MCF 10A (cell line): ENCODE results near the gene ABHD18. TPM values are rescaled to one million over a fixed set of nuclear protein-coding genes. Genes with fewer than 3 reads are reported as not detected.
"Not testable (repeated sequence)": the region's sequence is repeated elsewhere in the genome, so short reads cannot be mapped to it uniquely, and the experiment has no call there.

ENCODE experiments used
- BruUV-seq: library from RNA; stranded (reverse); fragments of 400-500 nt; replicated peaks from 2 replicates; lab custom pipeline; 2021; lab: Mats Ljungman, UMichigan
- CTCF ChIA-PET: fragments of 300-600 bp; sonication (Branson Sonifier 250); formaldehyde crosslinking; extraction: SDS; loops from one replicate; lab custom pipeline; 2021; ENCODE audit warnings: antibody characterized with exemption, inconsistent platforms; lab: Yijun Ruan, JAX
- POLR2A ChIA-PET: fragments of 300-600, 350-650 bp; sonication (Branson Sonifier 250); formaldehyde crosslinking; extraction: SDS; loops from one replicate; lab custom pipeline; 2020; ENCODE audit warnings: antibody characterized with exemption, inconsistent platforms; lab: Yijun Ruan, JAX
- DNase-seq: peaks from one replicate; pipeline ENCODE4 v3.0.0-alpha.2; 2018; ENCODE audit not compliant: unreplicated experiment
- H3K27ac Mint-ChIP-seq: one replicate; pipeline ENCODE4 v1.8.0; 2022; ENCODE audit warnings: mild to moderate bottlenecking, low read depth, mixed read lengths; ENCODE audit not compliant: unreplicated experiment
- H3K27me3 Mint-ChIP-seq: one replicate; pipeline ENCODE4 v1.8.0; 2022; ENCODE audit warnings: mixed read lengths; ENCODE audit not compliant: insufficient read depth, unreplicated experiment
- H3K36me3 Mint-ChIP-seq: one replicate; pipeline ENCODE4 v1.8.0; 2022; ENCODE audit warnings: mild to moderate bottlenecking, moderate library complexity, mixed read lengths; ENCODE audit not compliant: insufficient read depth, unreplicated experiment
- H3K4me1 Mint-ChIP-seq: one replicate; pipeline ENCODE4 v1.8.0; 2022; ENCODE audit warnings: mixed read lengths; ENCODE audit not compliant: insufficient read depth, unreplicated experiment
- H3K4me3 Mint-ChIP-seq: one replicate; pipeline ENCODE4 v1.8.0; 2022; ENCODE audit warnings: mild to moderate bottlenecking, moderate library complexity, mixed read lengths; ENCODE audit not compliant: unreplicated experiment
- H3K9me3 Mint-ChIP-seq: one replicate; pipeline ENCODE4 v1.8.0; 2022; ENCODE audit warnings: mixed read lengths; ENCODE audit not compliant: unreplicated experiment
- CTCF ChIP-seq: fragments of 200-600 bp; IDR thresholded peaks from one replicate; pipeline ENCODE4 v1.8.0; 2022; ENCODE audit warnings: antibody characterized with exemption, mild to moderate bottlenecking; ENCODE audit not compliant: unreplicated experiment
- intact Hi-C: fragments of 100-400 bp; cut with micrococcal nuclease; formaldehyde crosslinking; loops from 2 replicates; pipeline ENCODE4 v1.14.1; 2022
- total RNA-seq: library from RNA; stranded (reverse); gene quantifications from 2 replicates; pipeline ENCODE4 v1.2.3, GENCODE V29; 2022

The ABHD18 gene
- total RNA-seq, 1 experiment from 2014 or later: 10.7 TPM

DNA sequence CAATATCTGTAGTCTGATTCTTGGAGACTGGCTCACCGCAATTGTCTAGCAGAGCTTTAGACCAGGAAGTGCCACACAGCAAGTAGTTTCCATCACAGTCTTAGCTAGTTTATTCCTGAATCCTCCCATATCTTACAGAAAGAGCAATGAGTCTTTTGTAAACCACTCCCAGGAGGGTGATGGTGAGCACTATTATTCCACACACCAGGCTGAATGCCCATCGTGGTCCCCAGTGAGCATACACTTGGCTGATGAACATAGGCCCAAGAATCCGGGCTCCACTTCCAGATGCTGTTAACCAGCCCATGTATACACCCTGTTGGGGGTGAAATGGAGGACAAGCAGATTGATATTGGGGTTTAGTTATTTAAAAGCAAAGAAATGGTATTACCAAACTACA lies 44.7 kb upstream of the ABHD18 start:
- Mint-ChIP-seq H3K27me3 (no peaks in the 10 kb centered on the region), H3K36me3 (peaks cover 23% of the 10 kb centered on the region), H3K4me1 (no peaks in the 10 kb centered on the region), H3K9me3 (no peaks in the 10 kb centered on the region), H3K27ac (no peak overlapping the region), H3K4me3 (no peak overlapping the region)
- BruUV-seq: no TSS peak
- TF ChIP-seq CTCF: no peak
- DNase-seq: no peak
- CTCF ChIA-PET: no interaction called here
- intact Hi-C loops: no loop called here
- POLR2A ChIA-PET: no interaction called here

- no peak for DNase-seq
- Mint-ChIP-seq H3K9me3 (no peaks in the 10 kb centered on the region), H3K4me3 (no peak overlapping the region), H3K27ac (no peak overlapping the region), H3K27me3 (no peaks in the 10 kb centered on the region), H3K36me3 (peaks cover 27% of the 10 kb centered on the region), H3K4me1 (no peaks in the 10 kb centered on the region)
- intact Hi-C loops: no loop called here
- POLR2A ChIA-PET: interaction anchor here (0.7 kb wide), 2 partner anchors 43 to 705 kb away, joined by 3 to 4 read pairs; partner anchors contain the start of genes ABHD18 and MFSD8
- CTCF ChIA-PET: no interaction called here
- no peak for TF ChIP-seq CTCF
- no TSS peak for BruUV-seq
Measured at GRCh38 chr4:127922226-127922625, 43.0 kb upstream of the ABHD18 start.

- DNase-seq, H3K4me1 Mint-ChIP-seq, H3K27ac Mint-ChIP-seq, BruUV-seq, H3K27me3 Mint-ChIP-seq, CTCF ChIA-PET, intact Hi-C loops, H3K4me3 Mint-ChIP-seq, H3K9me3 Mint-ChIP-seq, POLR2A ChIA-PET: not testable (repeated sequence)
- H3K36me3 Mint-ChIP-seq: peaks cover 32% of the 10 kb centered on the region
Measured at GRCh38 chr4:127925720-127926119, 39.5 kb upstream of the ABHD18 start.

DNA sequence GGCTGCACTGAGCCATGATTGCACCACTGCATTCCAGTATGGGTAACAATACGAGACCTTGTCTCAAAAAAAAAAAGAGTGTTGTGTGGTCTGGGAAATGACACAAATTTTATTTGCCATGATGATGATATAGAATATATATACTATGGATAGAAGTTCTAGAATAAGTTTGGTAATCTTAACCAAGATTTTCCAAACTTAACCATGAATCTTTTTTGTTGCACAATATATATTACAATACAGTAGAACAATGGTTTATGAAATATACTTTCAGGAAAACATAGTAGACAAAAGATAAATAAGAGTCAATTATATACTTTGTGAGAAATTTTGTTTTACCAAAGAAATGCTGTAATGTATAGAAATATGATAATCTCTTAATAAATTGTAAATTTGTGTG lies 35.0 kb upstream of the ABHD18 start:
- ChIA-PET POLR2A (interaction anchor here (0.6 to 0.7 kb wide), 3 partner anchors 8 to 147 kb away, joined by 3 read pairs; partner anchors contain the start of genes ABHD18 and MFSD8), CTCF (interaction anchor here (0.5 kb wide), 1 partner anchor 661 kb away, joined by 4 read pairs; no protein-coding TSS in a partner anchor)
- H3K4me1 Mint-ChIP-seq: no peaks in the 10 kb centered on the region
- H3K27me3 Mint-ChIP-seq: no peaks in the 10 kb centered on the region
- no peak overlapping the region for H3K27ac Mint-ChIP-seq
- peaks cover 22% of the 10 kb centered on the region for H3K36me3 Mint-ChIP-seq
- H3K4me3 Mint-ChIP-seq: no peak overlapping the region
- TF ChIP-seq CTCF: no peak
- no TSS peak for BruUV-seq
- H3K9me3 Mint-ChIP-seq: no peaks in the 10 kb centered on the region
- intact Hi-C loops: no loop called here
- no peak for DNase-seq

GRCh38 chr4:127931836-127932235 lies 33.4 kb upstream of the ABHD18 start:
- H3K36me3 Mint-ChIP-seq: peaks cover 19% of the 10 kb centered on the region
- intact Hi-C loops, BruUV-seq, H3K4me1 Mint-ChIP-seq, H3K27me3 Mint-ChIP-seq, H3K4me3 Mint-ChIP-seq, H3K9me3 Mint-ChIP-seq, H3K27ac Mint-ChIP-seq, CTCF ChIA-PET, DNase-seq: not testable (repeated sequence)
- POLR2A ChIA-PET: interaction anchor here (0.6 kb wide), 1 partner anchor 162 kb away, joined by 3 read pairs; no protein-coding TSS in a partner anchor
